GM08714 (cell line): ENCODE measurements around the gene SCAPER.
"Not testable (repeated sequence)": the region's sequence is repeated elsewhere in the genome, so short reads cannot be mapped to it uniquely, and the experiment has no call there.

Source experiments
- H3K4me3 ChIP-seq: fragments of 200-500 bp; sonication (Bioruptor generic); 2 replicates; pipeline ENCODE4 v1.5.1; 2014; ENCODE audit warnings: mild to moderate bottlenecking, low read length, inconsistent platforms
- ZNF274 ChIP-seq: IDR thresholded peaks from 2 replicates; pipeline ENCODE4 v1.6.1; 2012; ENCODE audit warnings: mild to moderate bottlenecking, low read depth, low read length

Gene SCAPER

DNA sequence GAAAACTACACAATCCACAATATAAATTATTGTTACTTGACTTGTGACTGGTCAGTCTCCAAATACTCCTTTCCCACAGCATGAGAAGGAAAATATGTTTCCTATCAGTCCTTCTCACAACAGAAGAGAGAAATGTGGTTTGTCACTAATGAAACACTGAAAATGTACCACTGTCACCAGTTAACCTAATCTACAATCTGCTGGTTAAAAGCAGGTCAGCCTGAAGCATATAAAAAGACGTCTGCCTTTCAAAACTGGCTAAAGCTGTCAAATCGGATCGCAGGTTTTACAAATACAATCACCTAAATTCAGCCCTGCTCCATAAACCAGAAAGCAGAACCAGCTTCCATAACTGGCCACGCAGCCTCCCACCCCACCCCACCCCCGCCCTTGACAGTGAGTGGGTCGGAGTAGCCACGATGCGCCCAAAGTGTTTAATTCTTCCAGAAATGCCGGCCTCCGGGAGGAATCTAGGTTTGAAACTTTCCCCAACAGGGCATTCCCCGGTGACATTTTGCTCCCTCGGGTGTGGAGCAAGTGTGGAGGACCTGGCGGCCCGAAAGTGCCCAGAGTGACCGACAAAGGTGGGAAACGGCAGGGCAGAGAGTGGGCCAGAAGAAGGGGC lies 594.6 kb downstream of the SCAPER start:
- no peak for TF ChIP-seq ZNF274
- peak overlapping the region; percentile 79 for H3K4me3 ChIP-seq

DNA sequence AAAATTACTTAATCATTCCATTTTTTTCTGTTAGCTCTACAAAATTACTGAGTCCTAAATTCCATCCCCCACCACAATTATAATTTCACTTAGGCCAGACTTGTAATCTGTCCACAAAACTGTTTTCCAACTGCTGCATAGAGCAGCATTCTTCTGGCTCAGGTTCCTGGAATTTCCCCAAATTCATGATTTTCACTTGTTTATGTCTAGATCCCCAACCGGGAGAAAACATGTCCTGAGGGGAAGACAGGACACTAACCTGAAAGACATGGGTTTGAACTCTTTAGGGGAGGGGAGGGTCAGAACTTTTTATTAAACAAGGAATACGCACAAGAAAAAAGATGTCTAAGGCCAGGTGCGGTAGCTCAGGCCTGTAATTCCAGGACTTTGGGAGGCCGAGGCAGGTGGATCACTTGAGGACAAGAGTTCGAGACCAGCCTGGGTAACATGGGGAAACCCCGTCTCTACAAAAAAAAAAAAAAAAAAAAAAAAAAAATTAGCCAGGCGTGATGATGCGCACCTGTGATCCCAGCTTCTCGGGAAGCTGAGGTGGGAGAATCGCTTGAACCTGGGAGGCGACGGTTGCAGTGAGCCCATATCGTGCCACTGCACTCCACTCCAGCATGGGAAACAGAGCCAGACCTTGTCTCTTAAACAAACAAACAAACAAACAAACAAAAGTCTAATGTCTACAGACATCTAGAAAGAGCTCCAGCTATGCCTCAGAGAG lies 595.4 kb downstream of the SCAPER start:
- H3K4me3 ChIP-seq: peak overlapping the region; percentile 79
- TF ChIP-seq ZNF274: no peak

DNA sequence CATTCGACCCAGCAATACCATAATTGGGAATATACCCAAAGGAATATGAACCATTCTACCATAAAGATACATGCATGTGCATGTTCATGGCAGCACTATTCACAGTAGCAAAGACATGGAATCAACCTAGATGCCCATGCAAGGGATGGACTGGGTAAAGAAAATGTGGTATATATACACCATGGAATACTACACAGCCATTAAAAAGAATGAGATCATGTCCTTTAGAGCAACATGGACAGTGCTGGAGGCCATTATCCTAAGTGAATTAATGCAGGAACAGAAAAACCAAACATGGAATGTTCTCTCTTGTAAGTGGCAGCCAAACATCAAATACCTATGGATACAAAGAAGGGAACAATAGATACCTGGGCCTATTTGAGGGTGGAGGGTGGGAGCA lies 601.2 kb downstream of the SCAPER start:
- TF ChIP-seq ZNF274: no peak
- H3K4me3 ChIP-seq: no peak overlapping the region

DNA sequence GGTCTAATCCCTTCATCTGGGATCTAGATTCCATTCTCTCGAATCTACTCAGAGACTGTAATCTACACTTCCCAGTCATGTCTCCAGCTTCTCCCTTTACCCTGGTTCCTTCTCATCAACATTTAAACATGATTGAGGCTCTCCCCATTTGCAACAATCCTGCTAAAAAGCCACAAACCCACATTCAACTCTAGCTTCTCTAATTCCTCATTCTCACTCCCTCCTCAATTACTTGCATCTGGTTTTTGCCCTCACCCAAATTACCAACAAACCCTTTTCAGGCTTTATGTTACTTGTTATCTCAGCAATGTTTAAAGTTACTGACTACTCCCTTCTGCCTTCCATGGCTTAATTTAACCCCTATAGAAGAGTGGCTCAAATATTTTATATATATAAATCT lies 605.4 kb downstream of the SCAPER start:
- TF ChIP-seq ZNF274: no peak
- H3K4me3 ChIP-seq: no peak overlapping the region

DNA sequence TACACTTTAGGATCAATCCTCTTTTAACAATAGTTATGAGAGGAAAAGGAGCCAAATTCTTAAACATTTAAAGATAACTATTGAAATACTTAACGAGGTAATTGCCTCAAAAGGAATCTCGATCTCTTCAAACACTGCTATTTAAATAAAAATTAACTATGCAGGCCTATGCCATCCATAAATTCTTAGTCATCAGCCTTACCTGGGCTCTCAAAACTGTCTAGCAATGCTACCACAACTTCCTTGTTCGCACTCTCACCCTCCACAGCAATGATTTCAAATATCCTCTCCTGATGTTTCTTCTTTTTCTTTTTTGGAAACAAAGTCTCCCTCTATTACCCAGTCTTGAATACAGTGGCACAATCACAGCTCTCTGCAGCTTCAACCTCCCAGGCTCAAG lies 606.2 kb downstream of the SCAPER start:
- H3K4me3 ChIP-seq: no peak overlapping the region
- TF ChIP-seq ZNF274: no peak

DNA sequence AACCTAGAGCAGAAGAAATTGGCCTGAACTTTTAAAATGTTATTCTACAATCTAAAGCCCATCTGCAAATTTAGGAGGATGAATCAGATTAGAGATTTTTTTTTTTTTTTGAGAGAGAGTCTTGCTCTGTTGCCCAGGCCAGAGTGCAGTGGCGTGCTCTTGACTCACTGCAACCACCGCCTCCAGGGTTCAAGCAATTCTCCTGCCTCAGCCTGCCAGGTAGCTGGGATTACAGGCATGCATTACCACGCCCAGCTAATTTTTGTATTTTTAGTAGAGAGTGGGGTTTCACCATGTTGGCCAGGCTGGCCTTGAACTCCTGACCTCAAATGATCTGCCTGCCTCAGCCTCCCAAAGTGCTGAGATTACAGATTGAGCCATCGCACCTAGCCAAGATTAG lies 607.2 kb downstream of the SCAPER start:
- not testable (repeated sequence) for H3K4me3 ChIP-seq
